Fibroblast of lung (primary cell): Measurements from ENCODE around the gene NFATC4. TPM values are rescaled to one million over a fixed set of nuclear protein-coding genes. Genes with fewer than 3 reads are reported as not detected.

ENCODE experiments used
- DNase-seq, 2 donors: peaks; one replicate each; pipeline versions ENCODE4 v3.0.0 to v3.0.0-alpha.2; 2010; ENCODE audit warnings: low read depth in 2 of 2
- H2AFZ ChIP-seq: 2 replicates; pipeline ENCODE4 v1.5.1; 2012; ENCODE audit warnings: low read length, control low read depth, inconsistent platforms
- H3K27ac ChIP-seq: 2 replicates; pipeline ENCODE4 v1.5.1; 2011; ENCODE audit warnings: low read length, control low read depth; ENCODE audit not compliant: insufficient read depth
- H3K27me3 ChIP-seq: 2 replicates; pipeline ENCODE4 v1.5.1; 2011; ENCODE audit warnings: mild to moderate bottlenecking, low read length; ENCODE audit not compliant: control insufficient read depth, insufficient read depth
- H3K36me3 ChIP-seq: 2 replicates; pipeline ENCODE4 v1.5.1; 2011; ENCODE audit warnings: low read length; ENCODE audit not compliant: control insufficient read depth, insufficient read depth
- H3K4me1 ChIP-seq: 2 replicates; pipeline ENCODE4 v1.5.1; 2011; ENCODE audit warnings: low read length; ENCODE audit not compliant: control insufficient read depth, insufficient read depth; ENCODE audit errors: extremely low read depth
- H3K4me2 ChIP-seq: 2 replicates; pipeline ENCODE4 v1.5.1; 2011; ENCODE audit warnings: low read length, control low read depth; ENCODE audit not compliant: insufficient read depth; ENCODE audit errors: extremely low read depth
- H3K4me3 ChIP-seq, 4 experiments: fragments of 200-600 bp in 1 of 4; sonication (generic) in 1 of 4; replicated peaks in 1 of 4; 2 replicates each; pipeline ENCODE4 v1.5.1; 2011 to 2016; ENCODE audit warnings: low read length in 4 of 4, low read depth in 3 of 4, mild to moderate bottlenecking in 3 of 4, control low read depth in 2 of 4, inconsistent platforms in 1 of 4, mixed read lengths in 1 of 4; ENCODE audit not compliant: insufficient read depth in 1 of 4; ENCODE audit errors: control extremely low read depth in 1 of 4
- H3K79me2 ChIP-seq: 2 replicates; pipeline ENCODE4 v1.5.1; 2012; ENCODE audit warnings: mild to moderate bottlenecking, low read length, inconsistent platforms; ENCODE audit not compliant: control insufficient read depth, insufficient read depth
- H3K9ac ChIP-seq: 2 replicates; pipeline ENCODE4 v1.5.1; 2011; ENCODE audit warnings: mild to moderate bottlenecking, low read length, control low read depth; ENCODE audit not compliant: insufficient read depth
- H3K9me3 ChIP-seq: 2 replicates; pipeline ENCODE4 v1.5.1; 2012; ENCODE audit warnings: low read depth, low read length; ENCODE audit not compliant: control insufficient read depth, insufficient read depth
- H4K20me1 ChIP-seq: 2 replicates; pipeline ENCODE4 v1.5.1; 2011; ENCODE audit warnings: low read length; ENCODE audit not compliant: control insufficient read depth, insufficient read depth; ENCODE audit errors: extremely low read depth
- CTCF ChIP-seq, 2 donors: IDR thresholded peaks in 1 of 2; conservative IDR thresholded peaks in 1 of 2; 1 replicate in 1 of 2; 2 replicates in 1 of 2; pipeline ENCODE4 v1.5.1; 2011 to 2012; ENCODE audit warnings: low read length in 2 of 2, control low read depth in 1 of 2, inconsistent platforms in 1 of 2, low read depth in 1 of 2, mild to moderate bottlenecking in 1 of 2
- EZH2 ChIP-seq: IDR thresholded peaks from 2 replicates; pipeline ENCODE4 v1.5.1; 2012; ENCODE audit warnings: low read length, control low read depth, mild to moderate bottlenecking; ENCODE audit errors: missing control alignments
- polyA plus RNA-seq, 2 donors: library from polyadenylated mRNA; depleted of rRNA in 1 of 2; stranded (reverse) in 1 of 2; unstranded in 1 of 2; fragments of >200 nt; gene quantifications; 2 replicates each; pipeline ENCODE4 v1.2.1, GENCODE V29; 2011 to 2012; ENCODE audit warnings: missing spikeins in 1 of 2
- total RNA-seq: library from RNA; depleted of rRNA; stranded (reverse); fragments of >200 nt; gene quantifications from 2 replicates; pipeline ENCODE4 v1.2.1, GENCODE V29; 2014

The NFATC4 gene
- total and polyA plus RNA-seq, 2 donors (not counting 1 experiment from before 2014, with no cell fraction given) = 27.1 to 59.9 TPM

- Histone ChIP-seq H3K4me3 (no peak overlapping the region), H3K4me2 (no peak overlapping the region), H3K9me3 (no peaks in the 10 kb centered on the region), H3K79me2 (peaks cover 9% of the 10 kb centered on the region), H3K27ac (no peak overlapping the region), H3K9ac (no peak overlapping the region), H3K27me3 (no peaks in the 10 kb centered on the region), H3K4me1 (peaks cover 19% of the 10 kb centered on the region), H2AFZ (no peak overlapping the region), H4K20me1 (no peaks in the 10 kb centered on the region), H3K36me3 (peaks cover 33% of the 10 kb centered on the region)
- TF ChIP-seq CTCF (conservative IDR thresholded peaks at IDR 0.05 in 1 of 2, IDR thresholded peaks at IDR 0.05 in 1 of 2; ENCODE audit: low read depth in 1 of 2, low read length in 2 of 2) (no peak), EZH2 (no peak)
- peak in 1 of 2 donors; percentile 38 for DNase-seq
Observed at GRCh38 chr14:24372701-24373416, 4.9 kb downstream of the NFATC4 start.

GRCh38 chr14:24376448-24377070, 8.6 kb downstream of the NFATC4 start:
- Histone ChIP-seq H3K27me3 (no peaks in the 10 kb centered on the region), H3K36me3 (peaks cover 36% of the 10 kb centered on the region), H3K4me3 (no peak overlapping the region), H4K20me1 (no peaks in the 10 kb centered on the region), H3K27ac (no peak overlapping the region), H3K4me1 (peaks cover 6% of the 10 kb centered on the region), H3K9ac (no peak overlapping the region), H3K4me2 (no peak overlapping the region), H3K79me2 (no peaks in the 10 kb centered on the region), H3K9me3 (no peaks in the 10 kb centered on the region), H2AFZ (no peak overlapping the region)
- no peak for DNase-seq
- TF ChIP-seq EZH2 = no peak
- no peak for TF ChIP-seq CTCF (conservative IDR thresholded peaks at IDR 0.05 in 1 of 2, IDR thresholded peaks at IDR 0.05 in 1 of 2; ENCODE audit: low read depth in 1 of 2, low read length in 2 of 2)

GRCh38 chr14:24377126-24377525, 9.1 kb downstream of the NFATC4 start:
- Histone ChIP-seq H3K9me3 (no peaks in the 10 kb centered on the region), H3K4me2 (no peak overlapping the region), H2AFZ (no peak overlapping the region), H3K27me3 (no peaks in the 10 kb centered on the region), H3K4me3 (no peak overlapping the region), H3K27ac (no peak overlapping the region), H3K4me1 (peaks cover 4% of the 10 kb centered on the region), H3K36me3 (peaks cover 36% of the 10 kb centered on the region), H3K79me2 (no peaks in the 10 kb centered on the region), H3K9ac (no peak overlapping the region), H4K20me1 (no peaks in the 10 kb centered on the region)
- TF ChIP-seq EZH2 = no peak
- no peak for TF ChIP-seq CTCF (conservative IDR thresholded peaks at IDR 0.05 in 1 of 2, IDR thresholded peaks at IDR 0.05 in 1 of 2; ENCODE audit: low read depth in 1 of 2, low read length in 2 of 2)
- no peak for DNase-seq
